ENCODE results near the gene DLL3. TPM values are rescaled to one million over a fixed set of nuclear protein-coding genes. Genes with fewer than 3 reads are reported as not detected.

Gene DLL3
- total and polyA plus RNA-seq, 2 donors (not counting 1 experiment from before 2014, with no cell fraction given) = 0.46 to 1.1 TPM

GRCh38 chr19:39518975-39519374 lies 20.2 kb downstream of the DLL3 start:
- CTCF ChIA-PET = interaction anchor here (1.8 kb wide), 1 partner anchor 12 kb away, joined by 4 read pairs; no protein-coding TSS in a partner anchor

More at GRCh38 chr19:39518975-39519374, 20.2 kb downstream of the DLL3 start:
- Mint-ChIP-seq H3K27ac (no peak overlapping the region), H3K4me3 (no peak overlapping the region), H3K9me3 (ENCODE audit: insufficient read depth) (no peaks in the 10 kb centered on the region), H3K27me3 (peaks cover 25% of the 10 kb centered on the region), H3K4me1 (peaks cover 16% of the 10 kb centered on the region)
- H3K4me3 ChIP-seq (ENCODE audit: control extremely low read depth in 1 of 5, extremely low read depth in 1 of 5, insufficient read depth in 1 of 5, low read depth in 2 of 5, low read length in 4 of 5) = no peak overlapping the region
- DNase-seq = no peak
- H4K20me1 ChIP-seq (ENCODE audit: control insufficient read depth, insufficient read depth, low read length, poor library complexity, severe bottlenecking) = no peaks in the 10 kb centered on the region
- 90% methylated on average over 7 of the region's 9 CpGs for WGBS (ENCODE audit: insufficient coverage)
- H3K36me3 ChIP-seq (replicated peaks in 1 of 2; ENCODE audit: control extremely low read depth in 1 of 2, control insufficient read depth in 1 of 2, extremely low read depth in 1 of 2, insufficient read depth in 2 of 2, low read length in 1 of 2) = no peaks in the 10 kb centered on the region
- peaks cover 0 to 33% (median 28%) of the 10 kb centered on the region in 4 experiments for H3K27me3 ChIP-seq (replicated peaks in 1 of 4; ENCODE audit: control extremely low read depth in 1 of 4, control insufficient read depth in 3 of 4, insufficient read depth in 4 of 4, low read length in 3 of 4)
- H3K9me3 ChIP-seq (ENCODE audit: control extremely low read depth in 1 of 3, control insufficient read depth in 2 of 3, insufficient read depth in 1 of 3, low read length in 2 of 3) = peaks cover 0 to 22% (median 0%) of the 10 kb centered on the region in 3 donors
- no peak overlapping the region for H3K27ac ChIP-seq (ENCODE audit: low read length in 2 of 2)
- POLR2A ChIA-PET = no interaction called here
- H3K4me1 ChIP-seq (ENCODE audit: control insufficient read depth in 2 of 2, insufficient read depth in 2 of 2, low read length in 2 of 2) = peaks cover 20 to 24% of the 10 kb centered on the region in 2 donors
- no peak for TF ChIP-seq CTCF (IDR thresholded peaks at IDR 0.05)
- no peak for TF ChIP-seq EZH2 (IDR thresholded peaks at IDR 0.05; ENCODE audit: borderline replicate concordance, insufficient read depth, low read depth, low read length, poor library complexity, severe bottlenecking)
- intact Hi-C loops (cut with micrococcal nuclease) = no loop called here
- H3K79me2 ChIP-seq (ENCODE audit: control insufficient read depth, insufficient read depth, low read length) = no peaks in the 10 kb centered on the region
- ATAC-seq (ENCODE audit: low read depth) = no peak
- H2AFZ ChIP-seq (ENCODE audit: insufficient read depth, low read depth, low read length, poor library complexity, severe bottlenecking) = no peak overlapping the region
- no peak overlapping the region for H3K9ac ChIP-seq (ENCODE audit: low read length)
- no peak overlapping the region for H3K4me2 ChIP-seq (replicated peaks; ENCODE audit: low read depth, low read length, poor library complexity, severe bottlenecking)

All from B cell (primary cell).